HG03108 (cell line): ENCODE results near the gene RBMS1.

Experiments
- ATAC-seq: cut with Tn5 transposase; IDR thresholded peaks from one replicate; pipeline ENCODE4 v1.9.1; 2021; ENCODE audit warnings: moderate library complexity; ENCODE audit not compliant: unreplicated experiment

Gene RBMS1

GRCh38 chr2:160493227-160494028 is at the start of gene RBMS1:
Gene RBMS1, minus strand, starts transcription at chr2:160493807. Its CDS starts 444 bp downstream, at chr2:160493363.
- ATAC-seq, result no peak

- ATAC-seq, result no peak
These were observed 48.1 kb upstream of the RBMS1 start for GRCh38 chr2:160541745-160542144.

- ATAC-seq, result no peak
These were observed 45.1 kb upstream of the RBMS1 start for GRCh38 chr2:160538559-160539355.

- ATAC-seq, result no peak
These were observed 44.5 kb upstream of the RBMS1 start for GRCh38 chr2:160538115-160538514.

- no peak for ATAC-seq
These were observed 41.4 kb upstream of the RBMS1 start for GRCh38 chr2:160534996-160535395.

- no peak for ATAC-seq
These were observed 40.6 kb upstream of the RBMS1 start for GRCh38 chr2:160534249-160534648.

- no peak for ATAC-seq
These were observed 39.9 kb upstream of the RBMS1 start for GRCh38 chr2:160533482-160533881.

GRCh38 chr2:160532388-160532787 is 38.8 kb upstream of the RBMS1 start:
- no peak for ATAC-seq

- ATAC-seq, result no peak
These were observed 29.5 kb upstream of the RBMS1 start for GRCh38 chr2:160522951-160523710.

- no peak for ATAC-seq
These were observed 24.1 kb upstream of the RBMS1 start for GRCh38 chr2:160517731-160518130.

- ATAC-seq, result no peak
These were observed 23.1 kb upstream of the RBMS1 start for GRCh38 chr2:160516547-160517365.

GRCh38 chr2:160515120-160515519 is 21.5 kb upstream of the RBMS1 start:
- no peak for ATAC-seq

- no peak for ATAC-seq
These were observed 19.5 kb upstream of the RBMS1 start for GRCh38 chr2:160513120-160513519.

- no peak for ATAC-seq
These were observed 18.9 kb upstream of the RBMS1 start for GRCh38 chr2:160512491-160512890.

GRCh38 chr2:160510617-160511016 is 17.0 kb upstream of the RBMS1 start:
- ATAC-seq, result no peak

- no peak for ATAC-seq
These were observed 15.4 kb upstream of the RBMS1 start for GRCh38 chr2:160509016-160509415.

GRCh38 chr2:160507464-160507863 is 13.9 kb upstream of the RBMS1 start:
- ATAC-seq, result no peak

- ATAC-seq, result no peak
These were observed 13.4 kb upstream of the RBMS1 start for GRCh38 chr2:160507046-160507407.

GRCh38 chr2:160506371-160507045 is 12.9 kb upstream of the RBMS1 start:
- ATAC-seq, result no peak

- no peak for ATAC-seq
These were observed 11.6 kb upstream of the RBMS1 start for GRCh38 chr2:160505256-160505655.
